Osteoblast (primary cell): ENCODE data around the gene CEP170B. TPM values are rescaled to one million over a fixed set of nuclear protein-coding genes. Genes with fewer than 3 reads are reported as not detected.
A peak's percentile ranks its signal among the peaks of the same experiment; 100 is the strongest.
"Not testable (repeated sequence)": the region's sequence is repeated elsewhere in the genome, so short reads cannot be mapped to it uniquely, and the experiment has no call there.

Experiments used
- DNase-seq: peaks from one replicate; pipeline ENCODE4 v3.0.0; 2011; ENCODE audit warnings: low spot score, mixed read lengths; ENCODE audit not compliant: insufficient read length; ENCODE audit errors: missing footprints
- H2AFZ ChIP-seq: 2 replicates; pipeline ENCODE4 v1.6.0; 2011; ENCODE audit warnings: mild to moderate bottlenecking, low read length
- H3K27ac ChIP-seq: 2 replicates; pipeline ENCODE4 v1.5.1; 2011; ENCODE audit warnings: mild to moderate bottlenecking, low read depth, low read length, moderate library complexity
- H3K27me3 ChIP-seq: 2 replicates; pipeline ENCODE4 v1.6.0; 2012; ENCODE audit warnings: mild to moderate bottlenecking, control low read depth, inconsistent platforms, low read length, moderate library complexity; ENCODE audit not compliant: insufficient read depth
- H3K36me3 ChIP-seq: 2 replicates; pipeline ENCODE4 v1.5.1; 2011; ENCODE audit warnings: mild to moderate bottlenecking, low read length, control low read depth, moderate library complexity; ENCODE audit not compliant: insufficient read depth
- H3K4me1 ChIP-seq: 2 replicates; pipeline ENCODE4 v1.5.1; 2011; ENCODE audit warnings: mild to moderate bottlenecking, low read length, control low read depth, moderate library complexity; ENCODE audit not compliant: insufficient read depth
- H3K4me2 ChIP-seq: 2 replicates; pipeline ENCODE4 v1.6.0; 2011; ENCODE audit warnings: mild to moderate bottlenecking, low read length; ENCODE audit not compliant: insufficient read depth
- H3K4me3 ChIP-seq: fragments of 200-600 bp; sonication (generic); 3 replicates; pipeline ENCODE4 v1.5.1; 2012; ENCODE audit warnings: mild to moderate bottlenecking, low read length, inconsistent platforms; ENCODE audit not compliant: insufficient read depth
- H3K79me2 ChIP-seq: 2 replicates; pipeline ENCODE4 v1.6.0; 2012; ENCODE audit warnings: mild to moderate bottlenecking, low read length, control low read depth, inconsistent platforms; ENCODE audit not compliant: insufficient read depth
- H3K9me3 ChIP-seq: 2 replicates; pipeline ENCODE4 v1.5.1; 2011; ENCODE audit warnings: low read depth, low read length, control low read depth
- H4K20me1 ChIP-seq: 2 replicates; pipeline ENCODE4 v1.6.0; 2012; ENCODE audit warnings: mild to moderate bottlenecking, low read length, control low read depth; ENCODE audit not compliant: insufficient read depth
- total RNA-seq: library from RNA; depleted of rRNA; stranded (reverse); fragments of >200 nt; gene quantifications from 2 replicates; pipeline ENCODE4 v1.2.3, GENCODE V29; 2012
- TF ChIP-seq, protein P1 (sequence below): IDR thresholded peaks from 2 replicates; pipeline ENCODE4 v1.5.1; 2011; ENCODE audit warnings: mild to moderate bottlenecking, low read depth, low read length, moderate library complexity; ENCODE audit errors: extremely low read depth

Gene CEP170B
- total RNA-seq, 1 donor = 21.0 TPM

GRCh38 chr14:104856157-104856868, 8.8 kb upstream of the CEP170B start:
- Histone ChIP-seq H3K36me3 (no peaks in the 10 kb centered on the region), H3K4me1 (no peaks in the 10 kb centered on the region), H3K9me3 (no peaks in the 10 kb centered on the region), H3K4me3 (no peak overlapping the region), H3K27ac (no peak overlapping the region), H3K79me2 (no peaks in the 10 kb centered on the region), H4K20me1 (no peaks in the 10 kb centered on the region), H3K4me2 (no peak overlapping the region), H3K27me3 (peaks cover 14% of the 10 kb centered on the region), H2AFZ (no peak overlapping the region)
- no peak for DNase-seq
- TF ChIP-seq, protein P1, sequence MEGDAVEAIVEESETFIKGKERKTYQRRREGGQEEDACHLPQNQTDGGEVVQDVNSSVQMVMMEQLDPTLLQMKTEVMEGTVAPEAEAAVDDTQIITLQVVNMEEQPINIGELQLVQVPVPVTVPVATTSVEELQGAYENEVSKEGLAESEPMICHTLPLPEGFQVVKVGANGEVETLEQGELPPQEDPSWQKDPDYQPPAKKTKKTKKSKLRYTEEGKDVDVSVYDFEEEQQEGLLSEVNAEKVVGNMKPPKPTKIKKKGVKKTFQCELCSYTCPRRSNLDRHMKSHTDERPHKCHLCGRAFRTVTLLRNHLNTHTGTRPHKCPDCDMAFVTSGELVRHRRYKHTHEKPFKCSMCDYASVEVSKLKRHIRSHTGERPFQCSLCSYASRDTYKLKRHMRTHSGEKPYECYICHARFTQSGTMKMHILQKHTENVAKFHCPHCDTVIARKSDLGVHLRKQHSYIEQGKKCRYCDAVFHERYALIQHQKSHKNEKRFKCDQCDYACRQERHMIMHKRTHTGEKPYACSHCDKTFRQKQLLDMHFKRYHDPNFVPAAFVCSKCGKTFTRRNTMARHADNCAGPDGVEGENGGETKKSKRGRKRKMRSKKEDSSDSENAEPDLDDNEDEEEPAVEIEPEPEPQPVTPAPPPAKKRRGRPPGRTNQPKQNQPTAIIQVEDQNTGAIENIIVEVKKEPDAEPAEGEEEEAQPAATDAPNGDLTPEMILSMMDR = no peak

DNA sequence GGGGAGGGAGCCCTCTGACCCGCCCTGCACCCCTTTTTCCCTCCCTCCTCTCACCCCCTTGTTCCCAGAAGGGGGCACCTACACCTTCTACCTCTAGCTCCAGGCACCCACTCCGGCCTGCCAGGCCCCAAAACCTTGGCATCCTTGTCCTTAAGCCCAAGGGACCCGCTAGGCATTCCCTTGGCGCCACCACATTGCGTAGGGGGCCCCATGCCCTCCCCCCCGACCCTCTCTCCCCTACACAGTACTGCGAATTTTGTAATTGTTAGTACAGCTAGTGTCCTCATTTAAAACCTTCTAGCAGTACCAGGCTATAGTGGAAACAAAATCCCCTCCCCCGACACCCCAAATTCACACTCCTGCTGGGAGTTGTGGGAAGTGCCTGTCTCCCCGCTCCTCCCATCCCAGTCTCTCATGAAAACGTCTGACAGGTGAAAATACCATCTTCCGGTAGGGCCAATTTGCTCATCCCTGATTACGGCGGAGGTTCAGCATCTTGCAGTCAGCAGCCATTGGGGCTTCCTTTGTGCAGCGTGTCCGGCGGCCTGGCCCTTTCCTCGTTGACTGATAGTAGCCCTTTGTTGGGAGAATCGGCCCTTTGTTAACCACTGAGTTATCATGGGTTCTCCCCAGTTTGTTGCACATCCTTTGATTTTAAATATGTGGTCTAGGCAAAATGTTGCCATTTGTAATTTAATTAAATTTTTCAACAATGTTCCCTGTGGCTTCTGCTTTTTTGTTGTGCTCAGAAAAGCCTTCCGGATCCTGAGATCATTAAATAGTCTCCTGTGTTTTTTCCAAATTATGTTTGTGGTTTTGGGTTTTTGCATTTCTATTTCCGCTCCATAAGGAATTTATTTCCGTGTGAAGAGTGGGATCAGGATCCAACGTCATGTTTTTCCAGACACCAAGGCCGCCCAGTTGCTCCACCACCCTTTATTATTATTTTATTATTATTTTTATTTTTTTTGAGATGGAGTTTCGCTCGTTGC, 7.9 kb upstream of the CEP170B start:
- no peaks in the 10 kb centered on the region for H3K4me1 ChIP-seq
- no peak overlapping the region for H3K4me2 ChIP-seq
- no peak overlapping the region for H3K27ac ChIP-seq
- TF ChIP-seq, protein P1 = no peak
- H4K20me1 ChIP-seq = no peaks in the 10 kb centered on the region
- H3K79me2 ChIP-seq = no peaks in the 10 kb centered on the region
- H3K36me3 ChIP-seq = no peaks in the 10 kb centered on the region
- H3K4me3 ChIP-seq = no peak overlapping the region
- no peaks in the 10 kb centered on the region for H3K9me3 ChIP-seq
- DNase-seq = peak; percentile 69
- H3K27me3 ChIP-seq = peaks cover 10% of the 10 kb centered on the region
- H2AFZ ChIP-seq = no peak overlapping the region

DNA sequence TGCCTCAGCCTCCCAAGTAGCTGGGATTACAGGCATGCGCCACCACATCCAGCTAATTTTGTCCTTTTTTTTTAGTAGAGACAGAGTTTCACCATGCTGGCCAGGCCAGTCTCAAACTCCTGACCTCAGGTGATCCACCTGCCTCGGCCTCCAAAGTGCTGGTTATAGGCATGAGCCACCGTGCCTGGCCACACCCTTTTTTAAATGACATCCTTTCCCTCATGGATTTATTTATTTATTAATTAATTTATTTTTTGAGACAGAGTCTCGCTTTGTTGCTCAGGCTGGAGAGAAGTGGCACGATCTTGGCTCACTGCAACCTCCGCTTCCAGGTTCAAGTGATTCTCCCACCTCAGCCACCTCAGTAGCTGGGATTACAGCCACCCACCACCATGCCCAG, 7.1 kb upstream of the CEP170B start:
- H3K9me3 ChIP-seq, H4K20me1 ChIP-seq, H3K36me3 ChIP-seq, H3K27ac ChIP-seq, H3K4me3 ChIP-seq, H3K79me2 ChIP-seq, DNase-seq, H3K4me2 ChIP-seq, H3K27me3 ChIP-seq, H3K4me1 ChIP-seq, H2AFZ ChIP-seq: not testable (repeated sequence)

DNA sequence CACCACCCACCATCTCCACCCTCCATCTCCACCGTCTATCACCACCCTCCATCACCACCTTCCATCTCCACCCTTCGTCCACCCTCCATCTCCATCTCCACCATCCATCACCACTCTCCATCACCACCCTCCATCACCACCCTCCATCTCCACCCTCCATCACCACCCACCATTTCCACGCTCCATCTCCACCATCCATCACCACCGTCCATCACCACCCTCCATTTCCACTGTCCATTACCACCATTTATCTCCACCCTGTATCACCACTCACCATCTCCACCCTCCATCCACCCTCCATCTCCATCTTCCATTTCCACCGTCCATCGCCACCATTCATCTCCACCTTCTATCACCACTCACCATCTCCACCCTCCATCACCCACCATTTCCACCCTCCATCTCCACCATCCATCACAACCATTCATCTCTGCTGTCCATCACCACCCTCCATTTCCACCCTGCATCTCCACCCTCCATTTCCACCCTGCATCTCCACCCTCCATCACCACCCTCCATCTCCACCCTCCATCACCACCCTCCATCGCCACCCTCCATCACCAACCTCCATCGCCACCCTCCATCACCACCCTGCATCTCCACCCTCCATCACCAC, 6.1 kb upstream of the CEP170B start:
- Histone ChIP-seq H3K36me3 (no peaks in the 10 kb centered on the region), H3K4me1 (no peaks in the 10 kb centered on the region), H3K27me3 (peaks cover 3% of the 10 kb centered on the region), H4K20me1 (no peaks in the 10 kb centered on the region), H3K4me3 (no peak overlapping the region), H3K27ac (no peak overlapping the region), H2AFZ (no peak overlapping the region), H3K4me2 (no peak overlapping the region), H3K79me2 (no peaks in the 10 kb centered on the region), H3K9me3 (no peaks in the 10 kb centered on the region)
- DNase-seq = no peak
- TF ChIP-seq, protein P1 = no peak
